GM12878 (cell line): ENCODE measurements around the gene RND2. TPM values are rescaled to one million over a fixed set of nuclear protein-coding genes. Genes with fewer than 3 reads are reported as not detected.

Experiments used
- ATAC-seq: fragments of 200-7000 bp; cut with Tn5 transposase; 3 replicates; pipeline ENCODE4 v1.9.1; 2020; ENCODE audit warnings: mild to moderate bottlenecking, moderate library complexity
- BruUV-seq: library from RNA; stranded (reverse); fragments of 400-500 nt; replicated peaks from 2 replicates; lab custom pipeline; 2021; lab: Mats Ljungman, UMichigan
- CTCF ChIA-PET: fragments of 300-600 bp; sonication (Branson Sonifier 250); formaldehyde crosslinking; extraction: SDS; loops from one replicate; lab custom pipeline; 2021; ENCODE audit warnings: inconsistent platforms; lab: Yijun Ruan, JAX
- POLR2A ChIA-PET: fragments of 350-600 bp; formaldehyde crosslinking; extraction: SDS; loops from one replicate; lab custom pipeline; 2021; ENCODE audit warnings: inconsistent platforms; lab: Charles Lee
- RAD21 ChIA-PET: fragments of 300-600 bp; sonication (Branson Sonifier 250); formaldehyde crosslinking; loops from one replicate; lab custom pipeline; 2023; ENCODE audit warnings: antibody characterized with exemption; ENCODE audit not compliant: unreplicated experiment; lab: Charles Lee
- SMC1A ChIA-PET: fragments of 300-600 bp; sonication (Branson Sonifier 250); formaldehyde crosslinking; loops from one replicate; lab custom pipeline; 2023; ENCODE audit not compliant: unreplicated experiment, uncharacterized antibody; lab: Charles Lee
- DNase-seq: peaks from one replicate; pipeline ENCODE4 v3.0.0-alpha.2; 2011; ENCODE audit warnings: low read depth, low spot score
- FAIRE-seq: peaks from 3 replicates; lab custom pipeline; 2011; peaks lifted over from hg19 to GRCh38; lab: Jason Lieb, UNC
- H2AFZ ChIP-seq: 2 replicates; pipeline ENCODE4 v1.6.0; 2011; ENCODE audit warnings: low read depth, low read length, control low read depth; ENCODE audit not compliant: control insufficient read depth
- H3K27ac ChIP-seq: 2 replicates; pipeline ENCODE4 v1.5.1; 2011; ENCODE audit warnings: control low read depth; ENCODE audit not compliant: control insufficient read depth, insufficient read depth
- H3K27me3 ChIP-seq, 2 experiments: replicated peaks in 1 of 2; 2 replicates each; pipeline versions ENCODE4 v1.6.0 to v1.6.1; 2011; ENCODE audit warnings: low read length in 1 of 2; ENCODE audit not compliant: control insufficient read depth in 2 of 2, insufficient read depth in 2 of 2
- H3K36me3 ChIP-seq, 2 experiments: 2 replicates each; pipeline ENCODE4 v1.5.1; 2011; ENCODE audit warnings: low read length in 1 of 2; ENCODE audit not compliant: control insufficient read depth in 2 of 2, insufficient read depth in 2 of 2
- H3K4me1 ChIP-seq: 2 replicates; pipeline ENCODE4 v1.6.1; 2011; ENCODE audit warnings: mild to moderate bottlenecking, low read length, moderate library complexity, mixed read lengths; ENCODE audit not compliant: control insufficient read depth, insufficient read depth
- H3K4me2 ChIP-seq: 2 replicates; pipeline ENCODE4 v1.6.0; 2011; ENCODE audit warnings: control low read depth; ENCODE audit not compliant: control insufficient read depth, insufficient read depth
- H3K4me3 ChIP-seq: fragments of 200-600 bp; sonication (generic); 2 replicates; pipeline ENCODE4 v1.5.1; 2016
- H3K79me2 ChIP-seq: 2 replicates; pipeline ENCODE4 v1.6.0; 2011; ENCODE audit warnings: low read length; ENCODE audit not compliant: control insufficient read depth, insufficient read depth
- H3K9ac ChIP-seq: 2 replicates; pipeline ENCODE4 v1.8.0; 2011; ENCODE audit warnings: low read length, control low read depth, mixed read lengths; ENCODE audit not compliant: control insufficient read depth, insufficient read depth
- H3K9me3 ChIP-seq: replicated peaks from 3 replicates; pipeline ENCODE4 v1.5.1; 2011; ENCODE audit warnings: mild to moderate bottlenecking, low read length; ENCODE audit not compliant: control insufficient read depth, insufficient read depth
- H4K20me1 ChIP-seq: 2 replicates; pipeline ENCODE4 v1.6.0; 2011; ENCODE audit not compliant: control insufficient read depth, insufficient read depth
- HDAC2 ChIP-seq: fragments of 200-600 bp; sonication (generic); IDR thresholded peaks from 2 replicates; pipeline ENCODE4 v1.6.1; 2017
- POLR2AphosphoS5 ChIP-seq: IDR thresholded peaks from 2 replicates; pipeline ENCODE4 v1.6.1; 2011; ENCODE audit warnings: mild to moderate bottlenecking, low read length, inconsistent platforms
- WGBS: methylation state at CpG from one replicate; pipeline ENCODE4 v1.1.6; 2016; ENCODE audit warnings: low lambda C conversion rate; ENCODE audit not compliant: insufficient replicate concordance, insufficient coverage; ENCODE audit errors: missing lambda C conversion rate; 5-methylcytosine and 5-hydroxymethylcytosine counted together
- in situ Hi-C: fragments of 300-500 bp; cut with MboI; formaldehyde crosslinking; loops from 9 replicates; pipeline ENCODE4 v1.14.3; 2018; ENCODE audit warnings: mixed read lengths
- intact Hi-C: fragments of 100-400 bp; cut with micrococcal nuclease; formaldehyde crosslinking; loops from one replicate; pipeline ENCODE4 v1.14.2; 2022; ENCODE audit not compliant: unreplicated experiment
- polyA plus RNA-seq, 11 experiments: library from polyadenylated mRNA; depleted of rRNA in 4 of 11; unstranded in 6 of 11; stranded (reverse) in 5 of 11; fragments of >200 nt; fragmentation: Nextera tagmentation in 4 of 11; fragmentation: Illumina TruSeq in 1 of 11; extraction: Ambion mirVana in 4 of 11; extraction: Trizol in 1 of 11; gene quantifications; 1 replicate in 1 of 11; 2 replicates in 10 of 11; pipeline versions ENCODE4 v1.2.1 to v1.2.3, GENCODE V29; 2011 to 2016; ENCODE audit warnings: inconsistent platforms in 2 of 11, missing spikeins in 2 of 11, low read depth in 1 of 11
- total RNA-seq, 4 experiments: library from RNA; depleted of rRNA in 3 of 4; stranded (reverse); fragments of >200 nt in 3 of 4; fragmentation: Illumina TruSeq in 1 of 4; extraction: Trizol in 1 of 4; gene quantifications; 2 replicates each; pipeline versions ENCODE4 v1.2.1 to v1.2.3, GENCODE V29; 2013 to 2021
- TF ChIP-seq, protein P1 (sequence below): IDR thresholded peaks from 2 replicates; pipeline ENCODE4 v1.6.1; 2011; ENCODE audit warnings: low read depth, low read length, improper control_type of control experiment, borderline replicate concordance
- TF ChIP-seq, protein P2 (sequence below): fragments of 450-650 bp; IDR thresholded peaks from 2 replicates; pipeline ENCODE4 v1.6.1; 2017; ENCODE audit warnings: mild to moderate bottlenecking, moderate library complexity
- TF ChIP-seq, protein P3 (sequence below): fragments of 450-650 bp; formaldehyde crosslinking; IDR thresholded peaks from 2 replicates; pipeline ENCODE4 v1.4.0; 2022; ENCODE audit warnings: mild to moderate bottlenecking, moderate library complexity
- TF ChIP-seq, protein P4 (sequence below): fragments of 450-650 bp; IDR thresholded peaks from 2 replicates; pipeline ENCODE4 v1.6.1; 2018; ENCODE audit warnings: borderline replicate concordance, mild to moderate bottlenecking; ENCODE audit not compliant: partially characterized antibody
- TF ChIP-seq, protein P5 (sequence below): fragments of 450-650 bp; IDR thresholded peaks from 2 replicates; pipeline ENCODE4 v1.6.1; 2017; ENCODE audit warnings: low read depth, mild to moderate bottlenecking, moderate library complexity

RND2 gene
- total and polyA plus RNA-seq, 10 of the 15 experiments (the other 5 are each of a cell fraction or from before 2014, with no cell fraction given): 0.01 to 0.05 (median 0.03) TPM; not detected in 6

DNA sequence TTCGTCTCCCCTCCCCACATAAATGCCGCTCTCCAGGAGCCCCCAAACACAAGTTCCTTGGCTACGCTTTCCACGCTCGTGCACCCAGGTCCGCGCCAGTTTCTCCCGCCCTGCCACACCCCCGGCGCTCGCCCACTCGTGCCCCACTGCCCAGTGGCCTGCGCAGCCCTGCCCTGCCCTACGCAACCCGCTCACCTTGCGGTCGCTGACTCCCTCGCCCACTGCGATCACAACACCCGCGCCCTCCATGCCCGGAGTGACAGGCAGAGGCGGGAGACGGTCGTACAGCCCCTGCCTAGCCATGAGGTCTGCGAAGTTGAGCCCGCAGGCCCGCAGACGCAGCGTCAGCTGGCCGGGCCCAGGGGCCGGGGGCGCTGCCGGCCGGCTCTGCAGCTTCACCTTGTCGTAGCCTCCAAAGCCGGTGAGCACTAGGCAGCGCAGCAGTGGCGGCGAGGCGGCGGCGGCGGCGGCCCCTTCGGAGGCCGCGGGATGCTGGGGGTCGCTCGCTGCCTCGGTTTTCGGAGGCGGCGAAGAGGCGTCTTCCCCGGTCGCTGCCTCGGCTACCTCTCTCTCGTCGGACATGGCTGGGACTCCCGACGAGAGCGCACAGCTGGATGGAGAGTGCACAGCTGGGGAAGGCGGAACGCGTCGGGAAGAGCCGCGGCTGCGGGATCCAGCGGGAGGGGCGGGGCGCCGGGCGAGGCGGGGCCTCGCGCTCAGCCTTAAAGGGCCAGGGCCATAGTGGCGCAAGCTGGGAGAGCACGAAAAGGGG is 3.1 kb upstream of the RND2 start, which contains the start of gene VAT1:
Gene VAT1, minus strand, starts transcription at position 645 of the 772 bp plus-strand sequence. Its CDS starts 63 bp downstream, at position 582.
- WGBS: 2% methylated on average over 68 of the region's 80 CpGs
- Histone ChIP-seq H3K4me1 (peaks cover 10% of the 10 kb centered on the region; the same call in 1 of the 2 replicates), H2AFZ (peak within 1 kb of the TSS; percentile 93), H3K36me3 (no peaks in the 10 kb centered on the region), H3K4me3 (peak within 1 kb of the TSS; percentile 88), H3K27ac (no peak within 1 kb of the TSS), H3K9ac (no peak within 1 kb of the TSS), H3K79me2 (no peaks in the 10 kb centered on the region), H4K20me1 (no peaks in the 10 kb centered on the region), H3K27me3 (no peaks in the 10 kb centered on the region), H3K9me3 (no peaks in the 10 kb centered on the region), H3K4me2 (peak within 1 kb of the TSS; percentile 78)
- intact Hi-C loops (loop anchor here (5.0 kb wide), 1 partner anchor 310 kb away; no protein-coding TSS in a partner anchor), in situ Hi-C loops (loop anchor here (10.0 kb wide), 1 partner anchor 193 kb away; the partner anchor contains the start of gene TMEM106A)
- ChIA-PET POLR2A (interaction anchor here (0.6 to 0.7 kb wide), 4 partner anchors 10 to 292 kb away, joined by 3 to 7 read pairs (median 4); no protein-coding TSS in a partner anchor), SMC1A (no interaction called here), RAD21 (interaction anchor here (0.6 kb wide), 1 partner anchor 36 kb away, joined by 3 read pairs; no protein-coding TSS in a partner anchor), CTCF (no interaction called here)
- FAIRE-seq: no peak
- no peak for DNase-seq
- no TSS peak for BruUV-seq
- peak; percentile 78 for ATAC-seq
- TF ChIP-seq, protein P1, sequence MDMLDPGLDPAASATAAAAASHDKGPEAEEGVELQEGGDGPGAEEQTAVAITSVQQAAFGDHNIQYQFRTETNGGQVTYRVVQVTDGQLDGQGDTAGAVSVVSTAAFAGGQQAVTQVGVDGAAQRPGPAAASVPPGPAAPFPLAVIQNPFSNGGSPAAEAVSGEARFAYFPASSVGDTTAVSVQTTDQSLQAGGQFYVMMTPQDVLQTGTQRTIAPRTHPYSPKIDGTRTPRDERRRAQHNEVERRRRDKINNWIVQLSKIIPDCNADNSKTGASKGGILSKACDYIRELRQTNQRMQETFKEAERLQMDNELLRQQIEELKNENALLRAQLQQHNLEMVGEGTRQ: no peak
- TF ChIP-seq, protein P2, sequence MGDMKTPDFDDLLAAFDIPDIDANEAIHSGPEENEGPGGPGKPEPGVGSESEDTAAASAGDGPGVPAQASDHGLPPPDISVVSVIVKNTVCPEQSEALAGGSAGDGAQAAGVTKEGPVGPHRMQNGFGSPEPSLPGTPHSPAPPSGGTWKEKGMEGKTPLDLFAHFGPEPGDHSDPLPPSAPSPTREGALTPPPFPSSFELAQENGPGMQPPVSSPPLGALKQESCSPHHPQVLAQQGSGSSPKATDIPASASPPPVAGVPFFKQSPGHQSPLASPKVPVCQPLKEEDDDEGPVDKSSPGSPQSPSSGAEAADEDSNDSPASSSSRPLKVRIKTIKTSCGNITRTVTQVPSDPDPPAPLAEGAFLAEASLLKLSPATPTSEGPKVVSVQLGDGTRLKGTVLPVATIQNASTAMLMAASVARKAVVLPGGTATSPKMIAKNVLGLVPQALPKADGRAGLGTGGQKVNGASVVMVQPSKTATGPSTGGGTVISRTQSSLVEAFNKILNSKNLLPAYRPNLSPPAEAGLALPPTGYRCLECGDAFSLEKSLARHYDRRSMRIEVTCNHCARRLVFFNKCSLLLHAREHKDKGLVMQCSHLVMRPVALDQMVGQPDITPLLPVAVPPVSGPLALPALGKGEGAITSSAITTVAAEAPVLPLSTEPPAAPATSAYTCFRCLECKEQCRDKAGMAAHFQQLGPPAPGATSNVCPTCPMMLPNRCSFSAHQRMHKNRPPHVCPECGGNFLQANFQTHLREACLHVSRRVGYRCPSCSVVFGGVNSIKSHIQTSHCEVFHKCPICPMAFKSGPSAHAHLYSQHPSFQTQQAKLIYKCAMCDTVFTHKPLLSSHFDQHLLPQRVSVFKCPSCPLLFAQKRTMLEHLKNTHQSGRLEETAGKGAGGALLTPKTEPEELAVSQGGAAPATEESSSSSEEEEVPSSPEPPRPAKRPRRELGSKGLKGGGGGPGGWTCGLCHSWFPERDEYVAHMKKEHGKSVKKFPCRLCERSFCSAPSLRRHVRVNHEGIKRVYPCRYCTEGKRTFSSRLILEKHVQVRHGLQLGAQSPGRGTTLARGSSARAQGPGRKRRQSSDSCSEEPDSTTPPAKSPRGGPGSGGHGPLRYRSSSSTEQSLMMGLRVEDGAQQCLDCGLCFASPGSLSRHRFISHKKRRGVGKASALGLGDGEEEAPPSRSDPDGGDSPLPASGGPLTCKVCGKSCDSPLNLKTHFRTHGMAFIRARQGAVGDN: 0 out of 2 replicates have a peak, but pooled peaks have one; percentile 27
- TF ChIP-seq, protein P3, sequence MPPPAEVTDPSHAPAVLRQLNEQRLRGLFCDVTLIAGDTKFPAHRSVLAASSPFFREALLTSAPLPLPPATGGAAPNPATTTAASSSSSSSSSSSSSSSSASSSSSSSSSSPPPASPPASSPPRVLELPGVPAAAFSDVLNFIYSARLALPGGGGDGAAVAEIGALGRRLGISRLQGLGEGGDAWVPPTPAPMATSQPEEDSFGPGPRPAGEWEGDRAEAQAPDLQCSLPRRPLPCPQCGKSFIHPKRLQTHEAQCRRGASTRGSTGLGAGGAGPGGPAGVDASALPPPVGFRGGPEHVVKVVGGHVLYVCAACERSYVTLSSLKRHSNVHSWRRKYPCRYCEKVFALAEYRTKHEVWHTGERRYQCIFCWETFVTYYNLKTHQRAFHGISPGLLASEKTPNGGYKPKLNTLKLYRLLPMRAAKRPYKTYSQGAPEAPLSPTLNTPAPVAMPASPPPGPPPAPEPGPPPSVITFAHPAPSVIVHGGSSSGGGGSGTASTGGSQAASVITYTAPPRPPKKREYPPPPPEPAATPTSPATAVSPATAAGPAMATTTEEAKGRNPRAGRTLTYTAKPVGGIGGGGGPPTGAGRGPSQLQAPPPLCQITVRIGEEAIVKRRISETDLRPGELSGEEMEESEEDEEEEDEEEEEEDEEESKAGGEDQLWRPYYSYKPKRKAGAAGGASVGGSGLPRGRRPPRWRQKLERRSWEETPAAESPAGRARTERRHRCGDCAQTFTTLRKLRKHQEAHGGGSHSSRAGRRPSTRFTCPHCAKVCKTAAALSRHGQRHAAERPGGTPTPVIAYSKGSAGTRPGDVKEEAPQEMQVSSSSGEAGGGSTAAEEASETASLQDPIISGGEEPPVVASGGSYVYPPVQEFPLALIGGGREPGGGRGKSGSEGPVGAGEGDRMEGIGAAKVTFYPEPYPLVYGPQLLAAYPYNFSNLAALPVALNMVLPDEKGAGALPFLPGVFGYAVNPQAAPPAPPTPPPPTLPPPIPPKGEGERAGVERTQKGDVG (CRISPR knock-in tag): no peak
- TF ChIP-seq, protein P4, sequence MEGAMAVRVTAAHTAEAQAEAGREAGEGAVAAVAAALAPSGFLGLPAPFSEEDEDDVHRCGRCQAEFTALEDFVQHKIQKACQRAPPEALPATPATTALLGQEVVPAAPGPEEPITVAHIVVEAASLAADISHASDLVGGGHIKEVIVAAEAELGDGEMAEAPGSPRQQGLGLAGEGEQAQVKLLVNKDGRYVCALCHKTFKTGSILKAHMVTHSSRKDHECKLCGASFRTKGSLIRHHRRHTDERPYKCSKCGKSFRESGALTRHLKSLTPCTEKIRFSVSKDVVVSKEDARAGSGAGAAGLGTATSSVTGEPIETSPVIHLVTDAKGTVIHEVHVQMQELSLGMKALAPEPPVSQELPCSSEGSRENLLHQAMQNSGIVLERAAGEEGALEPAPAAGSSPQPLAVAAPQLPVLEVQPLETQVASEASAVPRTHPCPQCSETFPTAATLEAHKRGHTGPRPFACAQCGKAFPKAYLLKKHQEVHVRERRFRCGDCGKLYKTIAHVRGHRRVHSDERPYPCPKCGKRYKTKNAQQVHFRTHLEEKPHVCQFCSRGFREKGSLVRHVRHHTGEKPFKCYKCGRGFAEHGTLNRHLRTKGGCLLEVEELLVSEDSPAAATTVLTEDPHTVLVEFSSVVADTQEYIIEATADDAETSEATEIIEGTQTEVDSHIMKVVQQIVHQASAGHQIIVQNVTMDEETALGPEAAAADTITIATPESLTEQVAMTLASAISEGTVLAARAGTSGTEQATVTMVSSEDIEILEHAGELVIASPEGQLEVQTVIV: no peak
- no peak for TF ChIP-seq POLR2AphosphoS5
- TF ChIP-seq HDAC2: no peak
- TF ChIP-seq, protein P5, sequence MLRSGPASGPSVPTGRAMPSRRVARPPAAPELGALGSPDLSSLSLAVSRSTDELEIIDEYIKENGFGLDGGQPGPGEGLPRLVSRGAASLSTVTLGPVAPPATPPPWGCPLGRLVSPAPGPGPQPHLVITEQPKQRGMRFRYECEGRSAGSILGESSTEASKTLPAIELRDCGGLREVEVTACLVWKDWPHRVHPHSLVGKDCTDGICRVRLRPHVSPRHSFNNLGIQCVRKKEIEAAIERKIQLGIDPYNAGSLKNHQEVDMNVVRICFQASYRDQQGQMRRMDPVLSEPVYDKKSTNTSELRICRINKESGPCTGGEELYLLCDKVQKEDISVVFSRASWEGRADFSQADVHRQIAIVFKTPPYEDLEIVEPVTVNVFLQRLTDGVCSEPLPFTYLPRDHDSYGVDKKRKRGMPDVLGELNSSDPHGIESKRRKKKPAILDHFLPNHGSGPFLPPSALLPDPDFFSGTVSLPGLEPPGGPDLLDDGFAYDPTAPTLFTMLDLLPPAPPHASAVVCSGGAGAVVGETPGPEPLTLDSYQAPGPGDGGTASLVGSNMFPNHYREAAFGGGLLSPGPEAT: 0 out of 2 replicates have a peak, but pooled peaks have one; percentile 39
